ENCODE data around the gene RENBP. TPM values are rescaled to one million over a fixed set of nuclear protein-coding genes. Genes with fewer than 3 reads are reported as not detected.

RENBP gene
- polyA plus RNA-seq, 1 experiment, result 0.16 TPM

DNA sequence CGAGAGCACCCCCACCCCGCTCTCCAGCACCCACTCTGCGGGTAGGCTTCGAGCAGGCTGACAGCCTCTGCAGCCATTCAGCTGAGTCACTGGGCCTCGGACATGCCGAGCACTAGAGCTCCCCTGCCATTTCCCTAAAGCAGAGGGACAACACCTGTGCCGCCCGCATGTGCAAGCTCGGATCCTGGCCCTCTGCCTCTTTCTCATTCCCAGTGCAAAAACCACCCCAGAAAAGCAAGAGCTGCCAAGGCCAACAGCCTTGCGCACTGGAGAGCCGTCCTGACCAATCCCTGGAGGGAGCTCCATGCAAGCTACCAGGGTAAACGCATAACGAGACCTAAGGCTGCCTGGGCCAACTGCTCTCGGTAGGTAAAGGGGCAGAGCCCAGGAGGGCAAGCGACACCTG, 21.8 kb upstream of the RENBP start:
- POLR2A ChIA-PET, result no interaction called here
- CTCF ChIA-PET, result interaction anchor here (0.9 to 1.9 kb wide), 4 partner anchors 15 to 407 kb away, joined by 3 to 9 read pairs (median 4); no protein-coding TSS in a partner anchor
- no peak overlapping the region for H3K27ac ChIP-seq (ENCODE audit: low read depth, low read length)
- no peak for DNase-seq (ENCODE audit: low read depth, low spot score)
- no peak overlapping the region for H3K4me3 ChIP-seq (ENCODE audit: low read depth, low read length)
- no peaks in the 10 kb centered on the region for H3K27me3 ChIP-seq (ENCODE audit: control insufficient read depth, insufficient read depth, low read length)
- TF ChIP-seq CTCF (IDR thresholded peaks at IDR 0.05; ENCODE audit: low read depth, low read length), result no peak
- no peaks in the 10 kb centered on the region; the same call in 1 of the 2 replicates for H3K9me3 ChIP-seq (ENCODE audit: control insufficient read depth, insufficient read depth, low read length)

DNA sequence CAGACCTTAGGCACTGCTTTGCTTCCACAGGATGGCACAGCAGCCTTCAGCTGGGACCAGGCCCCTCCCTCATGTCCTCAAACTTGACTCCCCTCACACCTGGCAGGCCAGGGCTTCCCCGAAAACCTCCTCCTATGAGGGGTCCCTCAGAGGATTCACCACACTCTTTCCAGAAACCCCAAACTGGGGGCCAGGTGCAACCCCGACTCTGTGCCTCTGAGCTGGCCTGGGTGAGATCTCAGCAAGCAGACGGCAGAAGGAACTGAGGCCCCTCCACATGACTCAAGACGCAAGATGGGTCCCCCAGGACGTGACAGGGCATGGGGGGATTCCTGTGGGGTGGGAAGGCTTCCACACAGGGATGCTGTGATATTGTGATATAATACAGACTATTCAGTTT, 21.0 kb upstream of the RENBP start:
- no peak overlapping the region for H3K27ac ChIP-seq (ENCODE audit: low read depth, low read length)
- H3K27me3 ChIP-seq (ENCODE audit: control insufficient read depth, insufficient read depth, low read length), result no peaks in the 10 kb centered on the region
- no peak for DNase-seq (ENCODE audit: low read depth, low spot score)
- ChIA-PET CTCF (interaction anchor here (1.9 kb wide), 1 partner anchor 15 kb away, joined by 6 read pairs; no protein-coding TSS in a partner anchor), POLR2A (no interaction called here)
- no peak overlapping the region for H3K4me3 ChIP-seq (ENCODE audit: low read depth, low read length)
- H3K9me3 ChIP-seq (ENCODE audit: control insufficient read depth, insufficient read depth, low read length), result no peaks in the 10 kb centered on the region; the same call in 1 of the 2 replicates
- TF ChIP-seq CTCF (IDR thresholded peaks at IDR 0.05; ENCODE audit: low read depth, low read length), result no peak

DNA sequence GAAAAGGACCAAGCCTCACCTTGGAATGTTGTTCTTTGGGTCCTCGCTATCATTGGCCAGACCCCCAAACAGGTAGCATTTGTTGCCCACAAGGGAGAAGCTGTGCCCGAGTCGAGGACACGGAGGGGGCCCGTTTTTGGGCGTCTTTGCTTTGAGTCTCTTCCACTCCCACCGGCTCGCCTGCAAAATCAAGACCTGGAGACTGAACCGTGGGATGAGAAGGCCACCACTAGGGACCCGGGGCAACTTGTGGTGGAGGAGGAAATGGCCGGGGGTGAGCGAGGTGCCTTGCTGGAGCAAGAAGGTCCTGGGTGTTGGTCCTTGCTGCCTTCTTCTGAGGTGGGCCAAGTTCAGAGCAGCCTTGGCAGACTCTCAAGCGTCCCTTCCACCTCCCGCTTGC, 19.7 kb upstream of the RENBP start:
- POLR2A ChIA-PET, result no interaction called here
- CTCF ChIA-PET, result no interaction called here
- Histone ChIP-seq H3K27ac (ENCODE audit: low read depth, low read length) (no peak overlapping the region), H3K27me3 (ENCODE audit: control insufficient read depth, insufficient read depth, low read length) (no peaks in the 10 kb centered on the region), H3K9me3 (ENCODE audit: control insufficient read depth, insufficient read depth, low read length) (no peaks in the 10 kb centered on the region), H3K4me3 (ENCODE audit: low read depth, low read length) (no peak overlapping the region)
- DNase-seq (ENCODE audit: low read depth, low spot score), result no peak
- no peak for TF ChIP-seq CTCF (IDR thresholded peaks at IDR 0.05; ENCODE audit: low read depth, low read length)

- Histone ChIP-seq H3K9me3 (ENCODE audit: control insufficient read depth, insufficient read depth, low read length) (no peaks in the 10 kb centered on the region), H3K27me3 (ENCODE audit: control insufficient read depth, insufficient read depth, low read length) (no peaks in the 10 kb centered on the region), H3K4me3 (ENCODE audit: low read depth, low read length) (no peak overlapping the region), H3K27ac (ENCODE audit: low read depth, low read length) (no peak overlapping the region)
- DNase-seq (ENCODE audit: low read depth, low spot score), result no peak
- no peak for TF ChIP-seq CTCF (IDR thresholded peaks at IDR 0.05; ENCODE audit: low read depth, low read length)
- ChIA-PET POLR2A (no interaction called here), CTCF (no interaction called here)
Observed at GRCh38 chrX:153963546-153963945, 19.1 kb upstream of the RENBP start.

DNA sequence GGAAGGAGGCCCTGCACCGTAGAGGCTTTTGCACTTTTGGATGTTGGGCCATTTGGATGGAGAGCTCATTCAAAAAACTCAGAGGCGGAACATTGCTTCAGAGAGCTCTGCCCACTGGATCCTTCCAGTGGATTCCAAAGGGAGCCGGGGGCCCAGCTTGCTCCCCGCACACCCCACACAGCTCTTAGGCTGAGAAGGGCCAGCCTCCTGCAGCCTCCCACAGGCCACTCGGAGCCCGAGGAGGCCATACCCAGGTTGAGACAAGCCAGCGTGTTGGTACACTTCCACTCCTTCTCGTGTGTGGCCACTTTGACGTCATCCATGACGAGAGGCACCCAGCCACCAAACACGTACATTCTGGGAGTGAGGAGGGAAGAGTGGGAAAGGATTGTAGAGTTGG, 16.8 kb upstream of the RENBP start:
- H3K27ac ChIP-seq (ENCODE audit: low read depth, low read length), result no peak overlapping the region
- TF ChIP-seq CTCF (IDR thresholded peaks at IDR 0.05; ENCODE audit: low read depth, low read length), result no peak
- no peak for DNase-seq (ENCODE audit: low read depth, low spot score)
- CTCF ChIA-PET, result interaction anchor here (0.7 kb wide), 1 partner anchor 14 kb away, joined by 3 read pairs; no protein-coding TSS in a partner anchor
- no peaks in the 10 kb centered on the region for H3K27me3 ChIP-seq (ENCODE audit: control insufficient read depth, insufficient read depth, low read length)
- POLR2A ChIA-PET, result no interaction called here
- no peaks in the 10 kb centered on the region for H3K9me3 ChIP-seq (ENCODE audit: control insufficient read depth, insufficient read depth, low read length)
- H3K4me3 ChIP-seq (ENCODE audit: low read depth, low read length), result no peak overlapping the region

Measured in AG04450 (cell line).